ENCODE measurements around the gene METAP1D. TPM values are rescaled to one million over a fixed set of nuclear protein-coding genes. Genes with fewer than 3 reads are reported as not detected.

The METAP1D gene
- total RNA-seq, 1 donor from 2014 or later, result 6.7 TPM

DNA sequence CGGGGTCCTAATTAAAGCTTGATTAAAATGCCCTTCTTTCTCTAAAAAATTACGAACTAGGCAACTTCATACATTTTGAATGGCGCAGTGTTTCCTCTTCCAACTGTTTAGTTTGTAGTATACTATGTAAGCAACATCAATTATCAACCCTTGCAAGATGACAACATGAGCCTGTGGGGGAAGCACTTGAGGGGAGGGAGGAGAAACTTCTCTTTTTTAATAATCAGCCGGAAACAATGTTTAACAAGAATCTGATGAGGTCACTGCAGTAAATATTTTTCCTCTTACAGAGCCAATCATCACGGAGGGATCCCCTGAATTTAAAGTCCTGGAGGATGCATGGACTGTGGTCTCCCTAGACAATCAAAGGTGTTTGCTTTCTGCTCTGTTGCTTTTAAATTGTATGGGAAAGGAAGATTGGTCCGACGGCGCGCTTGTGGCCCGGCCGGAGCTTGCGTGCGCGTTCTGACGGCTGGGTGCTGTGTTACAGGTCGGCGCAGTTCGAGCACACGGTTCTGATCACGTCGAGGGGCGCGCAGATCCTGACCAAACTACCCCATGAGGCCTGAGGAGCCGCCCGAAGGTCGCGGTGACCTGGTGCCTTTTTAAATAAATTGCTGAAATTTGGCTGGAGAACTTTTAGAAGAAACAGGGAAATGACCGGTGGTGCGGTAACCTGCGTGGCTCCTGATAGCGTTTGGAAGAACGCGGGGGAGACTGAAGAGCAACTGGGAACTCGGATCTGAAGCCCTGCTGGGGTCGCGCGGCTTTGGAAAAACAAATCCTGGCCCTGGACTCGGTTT lies 80.3 kb downstream of the METAP1D start:
- Histone ChIP-seq H3K9me3 (replicated peaks) (no peaks in the 10 kb centered on the region), H3K4me1 (peaks cover 22% of the 10 kb centered on the region), H3K36me3 (no peaks in the 10 kb centered on the region), H3K27me3 (ENCODE audit: low read depth) (peaks cover 77% of the 10 kb centered on the region), H3K4me3 (no peak overlapping the region), H3K27ac (replicated peaks) (no peak overlapping the region)
- TF ChIP-seq CTCF (IDR thresholded peaks at IDR 0.05; ENCODE audit: borderline replicate concordance), result no peak
- intact Hi-C loops (cut with micrococcal nuclease), result no loop called here
- DNase-seq, result no peak

GRCh38 chr2:172080641-172081220 lies 81.0 kb downstream of the METAP1D start:
- H3K4me3 ChIP-seq, result no peak overlapping the region
- no peaks in the 10 kb centered on the region for H3K9me3 ChIP-seq (replicated peaks)
- no peaks in the 10 kb centered on the region for H3K36me3 ChIP-seq
- no peak for DNase-seq
- peaks cover 81% of the 10 kb centered on the region for H3K27me3 ChIP-seq (ENCODE audit: low read depth)
- H3K27ac ChIP-seq (replicated peaks), result no peak overlapping the region
- intact Hi-C loops (cut with micrococcal nuclease), result no loop called here
- peaks cover 29% of the 10 kb centered on the region for H3K4me1 ChIP-seq
- no peak for TF ChIP-seq CTCF (IDR thresholded peaks at IDR 0.05; ENCODE audit: borderline replicate concordance)

DNA sequence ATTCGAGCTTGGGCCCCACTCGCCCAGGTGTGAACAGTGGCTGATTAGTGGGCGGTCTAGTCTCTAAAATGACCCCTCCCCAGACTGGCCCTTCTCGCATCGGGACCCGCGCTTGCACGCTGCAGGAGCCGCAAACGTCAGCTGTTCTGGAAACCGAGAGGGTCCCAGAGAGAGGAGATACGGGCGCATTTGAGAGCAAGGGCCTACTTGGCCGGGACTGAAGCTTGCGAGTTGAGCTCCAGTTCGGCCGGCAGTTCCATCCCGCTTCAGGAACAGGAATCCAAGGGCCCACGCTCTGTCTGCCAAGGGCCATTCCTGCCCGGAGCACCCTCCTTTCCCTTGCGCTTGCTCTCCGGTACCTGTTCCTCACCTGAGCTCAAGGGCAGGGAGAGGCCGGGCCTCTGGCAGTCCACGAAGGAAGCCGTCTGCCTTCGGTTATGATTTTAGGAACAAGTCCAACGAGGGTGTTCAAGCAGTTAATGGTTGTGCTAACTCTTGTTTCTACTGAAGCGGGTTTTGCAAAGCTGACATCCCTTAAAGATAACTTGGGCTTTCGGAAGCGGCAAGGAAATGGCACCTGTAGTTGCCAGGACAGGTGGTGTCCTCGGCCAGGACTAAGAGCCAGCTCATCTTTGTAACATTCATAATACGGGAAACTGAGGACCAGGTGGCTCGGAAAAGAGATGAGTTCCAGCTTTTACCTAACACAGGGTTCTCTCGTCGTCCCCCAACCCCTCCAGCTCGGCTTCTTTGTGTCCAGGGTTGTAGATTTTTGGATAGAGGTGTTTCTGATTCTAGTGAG lies 81.7 kb downstream of the METAP1D start:
- intact Hi-C loops (cut with micrococcal nuclease), result no loop called here
- no peaks in the 10 kb centered on the region for H3K9me3 ChIP-seq (replicated peaks)
- no peak overlapping the region for H3K27ac ChIP-seq (replicated peaks)
- H3K4me3 ChIP-seq, result no peak overlapping the region
- DNase-seq, result no peak
- peaks cover 86% of the 10 kb centered on the region for H3K27me3 ChIP-seq (ENCODE audit: low read depth)
- no peak for TF ChIP-seq CTCF (IDR thresholded peaks at IDR 0.05; ENCODE audit: borderline replicate concordance)
- H3K36me3 ChIP-seq, result no peaks in the 10 kb centered on the region
- peaks cover 36% of the 10 kb centered on the region for H3K4me1 ChIP-seq

DNA sequence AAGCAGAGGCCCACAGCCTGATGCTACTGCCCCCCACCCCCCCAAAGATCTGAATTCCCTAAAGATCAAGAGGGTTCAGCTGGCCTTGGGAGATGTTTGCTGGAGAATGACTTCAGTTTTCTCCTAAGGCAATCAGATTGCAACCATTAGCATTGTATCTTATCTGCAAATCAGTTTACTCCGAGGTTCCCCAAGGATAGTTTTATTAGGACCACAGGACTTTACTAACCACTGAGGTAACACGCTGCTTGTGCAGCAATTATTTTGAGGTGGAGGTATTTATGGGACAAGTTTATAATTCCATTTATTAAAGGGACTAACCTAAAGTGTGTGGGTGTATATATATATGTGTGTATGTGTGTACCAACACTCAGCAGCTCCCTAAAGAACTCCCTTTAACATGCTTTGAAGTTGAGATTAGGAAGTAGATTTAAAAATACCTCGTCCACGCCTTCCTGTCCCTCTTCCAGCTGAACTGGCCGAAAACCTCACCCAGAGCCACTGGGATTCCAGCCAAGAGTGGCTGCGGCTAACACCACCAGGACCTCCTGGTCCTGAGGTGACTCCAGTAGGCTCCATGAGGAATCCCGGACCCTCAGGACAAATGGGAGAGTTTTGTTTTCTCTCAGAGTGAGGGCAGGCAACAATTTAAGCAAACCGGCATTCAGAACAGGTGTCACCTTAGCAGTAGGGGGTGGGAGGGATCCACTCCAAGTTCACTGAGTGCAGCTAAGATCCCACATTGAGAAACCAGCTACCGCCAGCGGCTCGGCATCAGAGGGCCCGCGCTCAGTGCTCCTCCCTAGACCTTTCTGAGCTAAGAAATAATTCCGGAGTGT lies 82.6 kb downstream of the METAP1D start:
- H3K27ac ChIP-seq (replicated peaks), result no peak overlapping the region
- TF ChIP-seq CTCF (IDR thresholded peaks at IDR 0.05; ENCODE audit: borderline replicate concordance), result no peak
- no peak for DNase-seq
- H3K36me3 ChIP-seq, result no peaks in the 10 kb centered on the region
- H3K4me1 ChIP-seq, result peaks cover 45% of the 10 kb centered on the region
- intact Hi-C loops (cut with micrococcal nuclease), result no loop called here
- H3K4me3 ChIP-seq, result no peak overlapping the region
- H3K9me3 ChIP-seq (replicated peaks), result no peaks in the 10 kb centered on the region
- peaks cover 95% of the 10 kb centered on the region for H3K27me3 ChIP-seq (ENCODE audit: low read depth)
